HepG2 (cell line): ENCODE results near the gene F12. TPM values are rescaled to one million over a fixed set of nuclear protein-coding genes. Genes with fewer than 3 reads are reported as not detected.
A peak's percentile ranks its signal among the peaks of the same experiment; 100 is the strongest.

Source experiments
- ADNP ChIP-seq: sonication (generic); formaldehyde crosslinking; IDR thresholded peaks from 2 replicates; pipeline ENCODE4 v1.4.0; 2020; ENCODE audit warnings: missing genetic modification reagents
- ATF1 ChIP-seq: IDR thresholded peaks from 2 replicates; pipeline ENCODE4 v1.6.1; 2016; ENCODE audit warnings: mild to moderate bottlenecking, control low read depth
- GFI1 ChIP-seq: sonication (generic); formaldehyde crosslinking; IDR thresholded peaks from 2 replicates; pipeline ENCODE4 v1.5.0; 2020; ENCODE audit warnings: missing genetic modification reagents, mild to moderate bottlenecking, borderline replicate concordance
- HES4 ChIP-seq: sonication (generic); formaldehyde crosslinking; IDR thresholded peaks from 2 replicates; pipeline ENCODE4 v1.9.0; 2021; ENCODE audit warnings: mild to moderate bottlenecking, missing genetic modification reagents, borderline replicate concordance
- HIVEP1 ChIP-seq: sonication (generic); formaldehyde crosslinking; IDR thresholded peaks from 2 replicates; pipeline ENCODE4 v1.4.0; 2020; ENCODE audit warnings: mild to moderate bottlenecking, missing genetic modification reagents
- HNRNPLL ChIP-seq: fragments of 200-400 bp; formaldehyde crosslinking; IDR thresholded peaks from 2 replicates; pipeline ENCODE4 v1.6.1; 2017; ENCODE audit warnings: mild to moderate bottlenecking, low read depth, low read length; ENCODE audit not compliant: poor library complexity, severe bottlenecking
- ISX ChIP-seq: sonication (generic); formaldehyde crosslinking; conservative IDR thresholded peaks from 2 replicates; pipeline ENCODE4 v1.5.0; 2020; ENCODE audit warnings: missing genetic modification reagents
- REXO4 ChIP-seq: sonication (generic); formaldehyde crosslinking; IDR thresholded peaks from 2 replicates; pipeline ENCODE4 v1.8.0; 2022; ENCODE audit warnings: missing genetic modification reagents, mild to moderate bottlenecking, borderline replicate concordance
- SALL1 ChIP-seq: sonication (generic); formaldehyde crosslinking; IDR thresholded peaks from 2 replicates; pipeline ENCODE4 v1.8.0; 2022; ENCODE audit warnings: mild to moderate bottlenecking, missing genetic modification reagents
- SIN3A ChIP-seq: IDR thresholded peaks from 2 replicates; pipeline ENCODE4 v1.6.1; 2011; ENCODE audit warnings: low read depth, mild to moderate bottlenecking, control low read depth, low read length, borderline replicate concordance
- SP2 ChIP-seq: sonication (generic); formaldehyde crosslinking; IDR thresholded peaks from 2 replicates; pipeline ENCODE4 v1.5.1; 2020; ENCODE audit warnings: mild to moderate bottlenecking, missing genetic modification reagents
- SPEN ChIP-seq: sonication (generic); formaldehyde crosslinking; IDR thresholded peaks from 2 replicates; pipeline ENCODE4 v1.5.1; 2020; ENCODE audit warnings: low read depth, mild to moderate bottlenecking, missing genetic modification reagents
- SRY ChIP-seq: sonication (generic); formaldehyde crosslinking; IDR thresholded peaks from 2 replicates; pipeline ENCODE4 v1.8.0; 2022; ENCODE audit warnings: mild to moderate bottlenecking, missing genetic modification reagents
- TBL1XR1 ChIP-seq: fragments of 150-350 bp; IDR thresholded peaks from 2 replicates; pipeline ENCODE4 v1.6.1; 2014; ENCODE audit warnings: borderline replicate concordance, low read length; ENCODE audit not compliant: partially characterized antibody
- U2AF1 ChIP-seq: fragments of 200-400 bp; formaldehyde crosslinking; optimal IDR thresholded peaks from 2 replicates; pipeline ENCODE3; 2017; ENCODE audit warnings: mild to moderate bottlenecking, low read depth, low read length
- ZFP1 ChIP-seq: IDR thresholded peaks from 2 replicates; pipeline ENCODE4 v1.6.1; 2016
- ZNF557 ChIP-seq: sonication (generic); formaldehyde crosslinking; IDR thresholded peaks from 2 replicates; pipeline ENCODE4 v1.4.0; 2020; ENCODE audit warnings: missing genetic modification reagents
- ZNF598 ChIP-seq: sonication (generic); formaldehyde crosslinking; IDR thresholded peaks from 2 replicates; pipeline ENCODE4 v1.5.1; 2020; ENCODE audit warnings: mild to moderate bottlenecking, missing genetic modification reagents, borderline replicate concordance
- polyA plus RNA-seq, 8 experiments: library from polyadenylated mRNA; depleted of rRNA in 3 of 8; stranded (reverse) in 7 of 8; unstranded in 1 of 8; fragments of >200 nt; fragmentation: Illumina TruSeq in 4 of 8; extraction: Trizol in 4 of 8; gene quantifications; 2 replicates each; pipeline versions ENCODE4 v1.2.1 to v1.2.3, GENCODE V29; 2011 to 2016; ENCODE audit warnings: low read depth in 4 of 8, missing spikeins in 1 of 8, mixed read lengths in 1 of 8; ENCODE audit not compliant: insufficient read depth in 1 of 8
- total RNA-seq, 5 experiments: library from RNA; depleted of rRNA; stranded (reverse); fragments of >200 nt; fragmentation: Illumina TruSeq; extraction: Trizol; gene quantifications; 2 replicates each; pipeline ENCODE4 v1.2.3, GENCODE V29; 2016; ENCODE audit warnings: low read depth in 1 of 5
- TF ChIP-seq, protein P1 (sequence below): sonication (generic); formaldehyde crosslinking; IDR thresholded peaks from 2 replicates; pipeline ENCODE4 v1.5.0; 2020; ENCODE audit warnings: missing genetic modification reagents, mild to moderate bottlenecking, borderline replicate concordance
- TF ChIP-seq, protein P2 (sequence below): sonication (generic); formaldehyde crosslinking; IDR thresholded peaks from 2 replicates; pipeline ENCODE4 v1.8.1; 2023; ENCODE audit warnings: missing genetic modification reagents, inconsistent platforms, borderline replicate concordance
- TF ChIP-seq, protein P3 (sequence below): sonication (generic); formaldehyde crosslinking; IDR thresholded peaks from 2 replicates; pipeline ENCODE4 v1.4.0; 2020; ENCODE audit warnings: missing genetic modification reagents
- TF ChIP-seq, protein P4 (sequence below): sonication (generic); formaldehyde crosslinking; IDR thresholded peaks from 2 replicates; pipeline ENCODE4 v1.8.1; 2023; ENCODE audit warnings: missing genetic modification reagents, mild to moderate bottlenecking, borderline replicate concordance
- TF ChIP-seq, protein P5 (sequence below): IDR thresholded peaks from 2 replicates; pipeline ENCODE4 v1.6.1; 2016; ENCODE audit warnings: mild to moderate bottlenecking

Gene F12
- total and polyA plus RNA-seq, 2 of the 13 experiments (the other 11 are each of a cell fraction or from before 2014, with no cell fraction given), result 2.5 to 3.0 TPM

DNA sequence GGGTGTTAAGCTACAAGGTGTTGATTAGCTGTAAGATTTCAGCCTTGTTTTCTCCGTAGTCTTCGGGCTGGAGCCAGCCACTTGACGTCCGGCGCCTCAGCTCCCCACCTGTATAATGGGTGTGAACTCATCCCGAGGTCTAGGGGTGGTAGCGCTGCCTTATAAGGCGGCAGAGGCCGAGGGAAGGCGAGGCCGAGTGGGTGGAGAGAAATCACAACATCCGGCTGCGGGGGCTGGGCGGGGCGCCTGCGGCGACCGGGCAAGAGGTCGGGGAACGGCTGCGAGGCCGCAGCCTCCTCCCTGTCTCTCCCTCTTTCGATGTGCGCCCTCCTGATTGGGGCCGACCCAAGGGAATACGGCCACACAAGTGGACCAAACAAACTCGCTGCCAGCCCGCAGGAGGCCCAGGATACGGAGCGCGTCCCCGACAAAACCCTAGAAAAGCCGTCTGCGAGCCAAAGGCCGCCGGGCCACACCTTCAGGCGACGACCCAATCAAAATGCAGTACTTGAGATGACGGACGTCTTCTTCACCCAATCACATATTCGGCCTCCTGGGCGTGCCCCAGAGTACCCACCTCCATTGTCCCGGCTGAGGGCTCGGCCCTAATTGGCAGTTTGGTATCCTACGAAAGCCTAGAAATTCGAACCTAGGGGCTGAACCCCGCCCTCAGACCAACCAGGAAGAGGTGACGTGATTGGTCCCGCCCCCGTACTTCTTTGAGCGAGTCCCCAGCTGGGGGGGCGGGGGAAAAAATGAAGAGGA, 16.6 kb upstream of the F12 start (continued):
- peak; percentile 83; the same call in 1 of the 2 replicates for TF ChIP-seq ADNP
- TF ChIP-seq, protein P1, sequence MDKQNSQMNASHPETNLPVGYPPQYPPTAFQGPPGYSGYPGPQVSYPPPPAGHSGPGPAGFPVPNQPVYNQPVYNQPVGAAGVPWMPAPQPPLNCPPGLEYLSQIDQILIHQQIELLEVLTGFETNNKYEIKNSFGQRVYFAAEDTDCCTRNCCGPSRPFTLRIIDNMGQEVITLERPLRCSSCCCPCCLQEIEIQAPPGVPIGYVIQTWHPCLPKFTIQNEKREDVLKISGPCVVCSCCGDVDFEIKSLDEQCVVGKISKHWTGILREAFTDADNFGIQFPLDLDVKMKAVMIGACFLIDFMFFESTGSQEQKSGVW, result no peak
- TF ChIP-seq SP2 (CRISPR knock-in tag), result peak; percentile 92
- 0 out of 2 replicates have a peak, but pooled peaks have one; percentile 28 for TF ChIP-seq SIN3A
- 0 out of 2 replicates have a peak, but pooled peaks have one; percentile 54 for TF ChIP-seq SPEN (CRISPR knock-in tag)
- 0 out of 2 replicates have a peak, but pooled peaks have one; percentile 54 for TF ChIP-seq SRY (CRISPR knock-in tag)
- peak; percentile 33; the same call in 1 of the 2 replicates for TF ChIP-seq ZNF598 (CRISPR knock-in tag)
- TF ChIP-seq ZFP1 (CRISPR knock-in tag), result 0 out of 2 replicates have a peak, but pooled peaks have one; percentile 37
- TF ChIP-seq, protein P2, sequence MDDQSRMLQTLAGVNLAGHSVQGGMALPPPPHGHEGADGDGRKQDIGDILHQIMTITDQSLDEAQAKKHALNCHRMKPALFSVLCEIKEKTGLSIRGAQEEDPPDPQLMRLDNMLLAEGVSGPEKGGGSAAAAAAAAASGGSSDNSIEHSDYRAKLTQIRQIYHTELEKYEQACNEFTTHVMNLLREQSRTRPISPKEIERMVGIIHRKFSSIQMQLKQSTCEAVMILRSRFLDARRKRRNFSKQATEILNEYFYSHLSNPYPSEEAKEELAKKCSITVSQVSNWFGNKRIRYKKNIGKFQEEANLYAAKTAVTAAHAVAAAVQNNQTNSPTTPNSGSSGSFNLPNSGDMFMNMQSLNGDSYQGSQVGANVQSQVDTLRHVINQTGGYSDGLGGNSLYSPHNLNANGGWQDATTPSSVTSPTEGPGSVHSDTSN (CRISPR knock-in tag), result peak; percentile 70; the same call in 1 of the 2 replicates
- TF ChIP-seq SALL1 (CRISPR knock-in tag), result peak; percentile 50
- TF ChIP-seq ZNF557 (CRISPR knock-in tag), result peak; percentile 78; the same call in 1 of the 2 replicates
- peak; percentile 76 for TF ChIP-seq U2AF1
- TF ChIP-seq, protein P3, sequence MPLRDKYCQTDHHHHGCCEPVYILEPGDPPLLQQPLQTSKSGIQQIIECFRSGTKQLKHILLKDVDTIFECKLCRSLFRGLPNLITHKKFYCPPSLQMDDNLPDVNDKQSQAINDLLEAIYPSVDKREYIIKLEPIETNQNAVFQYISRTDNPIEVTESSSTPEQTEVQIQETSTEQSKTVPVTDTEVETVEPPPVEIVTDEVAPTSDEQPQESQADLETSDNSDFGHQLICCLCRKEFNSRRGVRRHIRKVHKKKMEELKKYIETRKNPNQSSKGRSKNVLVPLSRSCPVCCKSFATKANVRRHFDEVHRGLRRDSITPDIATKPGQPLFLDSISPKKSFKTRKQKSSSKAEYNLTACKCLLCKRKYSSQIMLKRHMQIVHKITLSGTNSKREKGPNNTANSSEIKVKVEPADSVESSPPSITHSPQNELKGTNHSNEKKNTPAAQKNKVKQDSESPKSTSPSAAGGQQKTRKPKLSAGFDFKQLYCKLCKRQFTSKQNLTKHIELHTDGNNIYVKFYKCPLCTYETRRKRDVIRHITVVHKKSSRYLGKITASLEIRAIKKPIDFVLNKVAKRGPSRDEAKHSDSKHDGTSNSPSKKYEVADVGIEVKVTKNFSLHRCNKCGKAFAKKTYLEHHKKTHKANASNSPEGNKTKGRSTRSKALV (CRISPR knock-in tag), result peak; percentile 70
- TF ChIP-seq HIVEP1 (CRISPR knock-in tag), result 0 out of 2 replicates have a peak, but pooled peaks have one; percentile 35
- peak; percentile 79; the same call in 1 of the 2 replicates for TF ChIP-seq GFI1 (CRISPR knock-in tag)
- TF ChIP-seq, protein P4, sequence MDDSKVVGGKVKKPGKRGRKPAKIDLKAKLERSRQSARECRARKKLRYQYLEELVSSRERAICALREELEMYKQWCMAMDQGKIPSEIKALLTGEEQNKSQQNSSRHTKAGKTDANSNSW (CRISPR knock-in tag), result 0 out of 2 replicates have a peak, but pooled peaks have one; percentile 63
- no peak for TF ChIP-seq TBL1XR1
- TF ChIP-seq, protein P5, sequence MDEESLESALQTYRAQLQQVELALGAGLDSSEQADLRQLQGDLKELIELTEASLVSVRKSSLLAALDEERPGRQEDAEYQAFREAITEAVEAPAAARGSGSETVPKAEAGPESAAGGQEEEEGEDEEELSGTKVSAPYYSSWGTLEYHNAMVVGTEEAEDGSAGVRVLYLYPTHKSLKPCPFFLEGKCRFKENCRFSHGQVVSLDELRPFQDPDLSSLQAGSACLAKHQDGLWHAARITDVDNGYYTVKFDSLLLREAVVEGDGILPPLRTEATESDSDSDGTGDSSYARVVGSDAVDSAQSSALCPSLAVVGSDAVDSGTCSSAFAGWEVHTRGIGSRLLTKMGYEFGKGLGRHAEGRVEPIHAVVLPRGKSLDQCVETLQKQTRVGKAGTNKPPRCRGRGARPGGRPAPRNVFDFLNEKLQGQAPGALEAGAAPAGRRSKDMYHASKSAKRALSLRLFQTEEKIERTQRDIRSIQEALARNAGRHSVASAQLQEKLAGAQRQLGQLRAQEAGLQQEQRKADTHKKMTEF (CRISPR knock-in tag), result peak; percentile 66; the same call in 1 of the 2 replicates
- 0 out of 2 replicates have a peak, but pooled peaks have one; percentile 31 for TF ChIP-seq ISX
- peak; percentile 92 for TF ChIP-seq ATF1
- peak; percentile 70 for TF ChIP-seq HNRNPLL
- 0 out of 2 replicates have a peak, but pooled peaks have one; percentile 38 for TF ChIP-seq HES4 (CRISPR knock-in tag)
- no peak for TF ChIP-seq REXO4 (CRISPR knock-in tag)
